GM12864 (cell line): Measurements from ENCODE around the gene MYEF2.

ENCODE experiments used
- DNase-seq: peaks from one replicate; pipeline ENCODE4 v3.0.0-alpha.2; 2011; ENCODE audit warnings: low read depth
- H3K4me3 ChIP-seq: 2 replicates; pipeline ENCODE4 v1.5.1; 2011; ENCODE audit warnings: mild to moderate bottlenecking, low read depth, low read length, control low read depth
- TF ChIP-seq, protein P1 (sequence below): IDR thresholded peaks from 2 replicates; pipeline ENCODE4 v1.5.1; 2011; ENCODE audit warnings: low read depth, mild to moderate bottlenecking, moderate library complexity, low read length, control low read depth, inconsistent platforms; ENCODE audit errors: missing control alignments

MYEF2 gene

DNA sequence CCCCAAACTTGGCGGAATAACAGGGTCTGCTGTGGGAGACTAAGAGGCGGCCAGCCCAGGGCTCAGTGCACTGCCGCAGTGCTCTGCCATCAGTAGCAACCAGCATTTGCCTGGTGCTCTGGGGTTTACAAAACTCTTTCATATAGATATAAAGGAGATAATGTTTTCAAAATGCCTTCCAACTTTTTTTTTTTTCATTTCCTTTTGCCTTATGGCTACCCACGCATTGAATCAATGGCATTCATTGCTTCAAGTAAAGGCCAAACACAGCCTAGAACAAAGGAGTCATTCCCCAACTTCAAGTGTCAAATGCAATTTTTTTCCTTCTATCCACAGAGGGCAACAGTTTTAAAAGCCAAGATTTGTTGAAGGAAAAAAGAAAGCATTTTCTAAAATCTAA lies 68.9 kb downstream of the MYEF2 start:
- TF ChIP-seq, protein P1, sequence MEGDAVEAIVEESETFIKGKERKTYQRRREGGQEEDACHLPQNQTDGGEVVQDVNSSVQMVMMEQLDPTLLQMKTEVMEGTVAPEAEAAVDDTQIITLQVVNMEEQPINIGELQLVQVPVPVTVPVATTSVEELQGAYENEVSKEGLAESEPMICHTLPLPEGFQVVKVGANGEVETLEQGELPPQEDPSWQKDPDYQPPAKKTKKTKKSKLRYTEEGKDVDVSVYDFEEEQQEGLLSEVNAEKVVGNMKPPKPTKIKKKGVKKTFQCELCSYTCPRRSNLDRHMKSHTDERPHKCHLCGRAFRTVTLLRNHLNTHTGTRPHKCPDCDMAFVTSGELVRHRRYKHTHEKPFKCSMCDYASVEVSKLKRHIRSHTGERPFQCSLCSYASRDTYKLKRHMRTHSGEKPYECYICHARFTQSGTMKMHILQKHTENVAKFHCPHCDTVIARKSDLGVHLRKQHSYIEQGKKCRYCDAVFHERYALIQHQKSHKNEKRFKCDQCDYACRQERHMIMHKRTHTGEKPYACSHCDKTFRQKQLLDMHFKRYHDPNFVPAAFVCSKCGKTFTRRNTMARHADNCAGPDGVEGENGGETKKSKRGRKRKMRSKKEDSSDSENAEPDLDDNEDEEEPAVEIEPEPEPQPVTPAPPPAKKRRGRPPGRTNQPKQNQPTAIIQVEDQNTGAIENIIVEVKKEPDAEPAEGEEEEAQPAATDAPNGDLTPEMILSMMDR = no peak
- no peak for DNase-seq
- no peak overlapping the region for H3K4me3 ChIP-seq

DNA sequence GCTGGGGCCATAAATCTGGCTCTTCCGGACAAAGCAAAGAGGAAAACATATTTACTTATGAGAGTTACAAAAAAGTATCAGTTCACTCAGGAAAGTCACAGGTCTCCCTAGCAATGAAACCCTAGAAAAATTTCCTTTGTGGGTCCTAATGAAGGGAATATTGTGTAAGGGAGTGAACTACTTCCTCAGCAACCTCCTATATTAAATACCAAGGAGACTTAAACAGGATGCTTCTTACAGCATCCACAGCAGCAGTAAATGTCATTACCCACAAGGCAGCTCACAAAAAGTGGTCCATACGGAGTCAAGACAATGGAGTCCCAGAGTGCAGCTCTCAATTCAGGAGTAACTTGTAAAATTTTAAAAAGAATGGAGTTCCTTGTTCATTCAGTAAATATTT lies 72.2 kb downstream of the MYEF2 start:
- H3K4me3 ChIP-seq = no peak overlapping the region
- no peak for DNase-seq
- TF ChIP-seq, protein P1 = no peak

DNA sequence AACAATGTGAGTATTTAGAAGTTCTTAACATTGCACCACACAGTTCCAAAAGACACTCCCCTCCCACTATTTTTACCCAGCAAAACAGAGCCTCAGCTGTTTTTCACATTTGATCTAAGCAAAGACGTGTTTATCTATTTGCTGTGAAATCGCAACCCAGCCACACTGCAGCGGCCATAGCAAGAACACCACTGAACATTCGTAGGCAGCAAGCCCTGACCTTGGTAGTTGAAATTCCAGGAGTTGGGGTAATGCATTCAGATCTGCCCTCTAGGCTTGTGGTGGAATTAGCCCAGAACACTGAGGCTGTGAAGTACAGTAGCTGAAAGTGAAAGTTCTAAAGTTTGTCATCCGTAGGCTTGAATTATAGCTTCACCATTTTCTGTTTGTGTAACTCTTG lies 74.4 kb downstream of the MYEF2 start:
- no peak overlapping the region for H3K4me3 ChIP-seq
- TF ChIP-seq, protein P1 = no peak
- no peak for DNase-seq

DNA sequence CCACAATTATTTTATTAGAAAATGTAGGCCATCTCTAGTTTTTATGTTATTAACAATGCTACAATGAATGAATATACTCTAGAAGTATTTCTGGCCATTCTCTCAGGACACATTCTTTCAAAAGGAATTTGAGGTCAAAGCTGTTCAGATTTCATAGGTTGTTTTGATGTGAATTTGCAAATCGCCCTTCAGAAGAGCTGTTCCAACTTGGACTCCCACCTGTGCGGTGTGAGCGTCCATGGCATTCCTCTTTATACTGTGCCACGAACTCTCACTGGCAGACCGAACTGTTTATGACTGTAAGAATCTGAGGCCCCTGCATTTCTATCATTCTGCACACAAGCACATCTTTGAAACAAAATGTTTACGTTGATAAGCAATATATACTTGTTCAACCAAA lies 75.9 kb downstream of the MYEF2 start:
- no peak for DNase-seq
- TF ChIP-seq, protein P1 = no peak

DNA sequence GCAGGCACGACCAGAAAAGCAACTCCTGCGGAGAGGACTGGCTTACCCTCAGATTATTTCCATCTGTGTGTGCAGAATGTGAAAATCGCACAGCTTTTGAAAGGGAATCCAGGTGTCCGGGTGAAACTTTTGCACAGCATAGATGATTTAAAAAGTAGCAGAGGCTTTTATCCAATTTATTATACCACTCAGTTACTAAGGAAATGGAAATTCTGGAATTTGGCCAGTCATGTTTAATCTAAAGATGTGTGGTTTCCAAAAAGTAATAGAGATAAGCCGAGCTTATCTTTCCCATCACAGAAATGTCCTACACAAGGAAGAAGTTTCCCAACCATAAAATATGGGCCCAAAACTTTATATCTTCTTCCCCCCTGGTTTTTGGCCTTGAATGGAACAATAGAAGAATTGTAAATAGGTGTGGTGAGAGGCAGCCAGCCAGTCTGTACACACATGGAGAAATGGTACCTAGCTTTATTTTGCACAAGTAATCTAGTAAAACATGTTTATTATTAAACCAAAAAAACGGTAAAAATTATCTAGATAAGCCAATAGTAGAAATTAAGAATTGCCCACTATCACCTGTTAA lies 76.6 kb downstream of the MYEF2 start:
- DNase-seq = no peak
- TF ChIP-seq, protein P1 = no peak

More for the DNA sequence above, 75.9 kb downstream of the MYEF2 start:
- H3K4me3 ChIP-seq = no peak overlapping the region

DNA sequence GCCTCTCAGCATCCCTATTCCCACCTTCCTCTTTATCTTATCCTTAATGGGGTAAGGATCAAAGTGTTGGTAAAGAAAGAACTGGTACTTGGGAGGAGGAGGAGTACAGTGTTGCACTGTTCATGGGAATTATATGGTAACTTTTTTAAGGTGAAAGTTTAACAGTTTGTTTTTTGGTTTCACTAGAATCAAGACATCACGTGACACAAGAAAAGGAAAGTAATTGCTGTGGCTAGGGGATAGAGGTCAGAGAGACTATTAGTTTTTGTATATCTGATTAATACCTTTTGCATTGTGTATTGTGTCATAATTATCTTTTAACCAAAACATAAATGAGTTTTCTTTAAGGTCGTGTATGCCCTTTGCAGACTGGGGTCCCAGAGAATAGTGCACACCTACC lies 80.8 kb downstream of the MYEF2 start:
- TF ChIP-seq, protein P1 = no peak

More for the DNA sequence above, 76.6 kb downstream of the MYEF2 start:
- no peak overlapping the region for H3K4me3 ChIP-seq

DNA sequence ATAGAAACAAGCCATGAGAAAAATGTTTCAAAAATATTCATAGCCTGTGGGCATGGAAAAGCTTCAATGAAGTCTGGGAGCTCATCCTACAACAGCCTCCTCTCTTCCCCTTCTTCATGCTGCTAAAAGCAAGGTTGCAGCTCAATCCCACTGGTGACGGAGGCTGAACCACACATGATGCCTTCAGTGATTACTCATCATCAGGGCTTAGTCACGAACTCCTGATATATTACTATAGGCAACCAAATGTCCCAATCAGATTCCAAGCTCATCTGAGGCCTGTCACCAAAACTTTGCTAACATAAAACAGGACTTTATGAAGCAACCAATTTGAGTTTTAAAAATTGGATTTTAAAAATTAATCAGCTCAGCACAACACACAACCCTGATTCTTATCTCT lies 81.3 kb downstream of the MYEF2 start:
- no peak for DNase-seq
- H3K4me3 ChIP-seq = no peak overlapping the region
- TF ChIP-seq, protein P1 = no peak

More for the DNA sequence above, 80.8 kb downstream of the MYEF2 start:
- no peak for DNase-seq
- no peak overlapping the region for H3K4me3 ChIP-seq
